Adrenal gland (tissue), 12 donors: ENCODE measurements around the gene UST. TPM values are rescaled to one million over a fixed set of nuclear protein-coding genes. Genes with fewer than 3 reads are reported as not detected.

Experiments used
- DNase-seq, 7 donors: peaks; one replicate each; pipeline ENCODE4 v3.0.0-alpha.2; 2019 to 2020
- H3K27ac ChIP-seq, 5 donors: fragments of 200-600 bp; sonication (generic) in 4 of 5; 1 replicate in 3 of 5; 2 replicates in 2 of 5; pipeline versions ENCODE4 v1.5.1 to v1.8.0; 2016 to 2020; ENCODE audit warnings: mild to moderate bottlenecking in 1 of 5
- H3K27me3 ChIP-seq: fragments of 200-600 bp; 2 replicates; pipeline ENCODE4 v1.8.0; 2021
- H3K36me3 ChIP-seq, 2 donors: fragments of 200-600 bp; replicated peaks in 1 of 2; 1 replicate in 1 of 2; 2 replicates in 1 of 2; pipeline versions ENCODE4 v1.5.1 to v1.8.0; 2018 to 2022
- H3K4me1 ChIP-seq, 2 donors: fragments of 200-600 bp; replicated peaks in 1 of 2; 1 replicate in 1 of 2; 2 replicates in 1 of 2; pipeline versions ENCODE4 v1.5.1 to v1.8.0; 2018 to 2021
- H3K4me3 ChIP-seq, 4 donors: fragments of 200-600 bp; sonication (generic) in 3 of 4; one replicate each; pipeline ENCODE4 v1.5.1; 2016 to 2018
- H3K9me3 ChIP-seq, 3 donors: fragments of 200-600 bp; sonication (generic) in 1 of 3; replicated peaks in 1 of 3; 1 replicate in 2 of 3; 2 replicates in 1 of 3; pipeline versions ENCODE4 v1.5.1 to v1.8.0; 2016 to 2021
- CTCF ChIP-seq, 6 experiments: fragments of 450-650 bp in 4 of 6; fragments of 200-600 bp in 2 of 6; sonication (generic) in 1 of 6; IDR thresholded peaks; 1 replicate in 5 of 6; 2 replicates in 1 of 6; pipeline versions ENCODE4 v1.5.1 to v1.8.0; 2016 to 2021; ENCODE audit warnings: antibody characterized with exemption in 6 of 6, mild to moderate bottlenecking in 2 of 6, moderate library complexity in 1 of 6
- POLR2A ChIP-seq, 2 donors: fragments of 450-650 bp; IDR thresholded peaks; one replicate each; pipeline ENCODE4 v1.6.1; 2017; ENCODE audit warnings: antibody characterized with exemption in 2 of 2, mild to moderate bottlenecking in 2 of 2, moderate library complexity in 1 of 2
- WGBS, 4 donors: extraction: QIAGEN DNeasy Blood & Tissue Kit in 2 of 4; methylation state at CpG; one replicate each; pipeline versions ENCODE4 v1.1.5 to v1.1.7; 2013 to 2017; 5-methylcytosine and 5-hydroxymethylcytosine counted together
- intact Hi-C, 2 donors: fragments of 100-400 bp; cut with DNase I; formaldehyde crosslinking; loops; one replicate each; pipeline versions ENCODE4 v1.14.1 to v1.15.0; 2022 to 2023
- polyA plus RNA-seq, 3 donors: library from polyadenylated mRNA; stranded (reverse); fragments of 200-250 nt in 2 of 3; fragments of 350-450 nt in 1 of 3; fragmentation: Illumina TruSeq in 1 of 3; extraction: RNeasy Lipid Tissue Mini Kit (QIAGEN cat#74804) in 1 of 3; gene quantifications; one replicate each; pipeline ENCODE4 v1.2.3, GENCODE V29; 2013 to 2014
- total RNA-seq, 9 donors: library from RNA; depleted of rRNA in 4 of 9; stranded (reverse); fragments of >200 nt in 4 of 9; fragments of 120-200 nt in 1 of 9; fragmentation: NEBNext Ultra II Directional in 1 of 9; extraction: Animal tissue kit (Norgen Biotek cat#: 25700) in 1 of 9; gene quantifications; one replicate each; pipeline versions ENCODE4 v1.1.0 to v1.2.4, GENCODE V29; 2013 to 2023
- donor health status: healthy with polysubstance abuse.
- donor health status: Bipolar disorder and iron deficiency.
- donor health status: DM: yes; HTN: yes; CAD: no.
- donor health status: DM: no; HTN: no; CAD: no.
- donor health status: DM: no; HTN: no; CAD: no.
- donor health status: DM: yes; HTN: yes; CAD: no.

The UST gene
- total and polyA plus RNA-seq, 12 donors: 5.9 to 37.4 (median 18.3) TPM

- peaks cover 22% of the 10 kb centered on the region in 2 donors for H3K4me1 ChIP-seq
- intact Hi-C loops: no loop called here
- peaks cover 0 to 12% (median 6%) of the 10 kb centered on the region in 3 donors for H3K9me3 ChIP-seq
- no peaks in the 10 kb centered on the region for H3K36me3 ChIP-seq
- H3K4me3 ChIP-seq: no peak overlapping the region
- H3K27me3 ChIP-seq: no peaks in the 10 kb centered on the region
- 19 to 26% (median 22%) methylated on average over 2 of the region's 2 CpGs for WGBS, 4 donors
- TF ChIP-seq POLR2A (IDR thresholded peaks at IDR 0.05) (no peak), CTCF (IDR thresholded peaks at IDR 0.05) (no peak)
- no peak overlapping the region for H3K27ac ChIP-seq
- DNase-seq: peak in 1 of 7 donors; percentile 27
Observed at GRCh38 chr6:149094934-149095351, 348.1 kb downstream of the UST start.

GRCh38 chr6:149095842-149096241, 349.0 kb downstream of the UST start:
- Histone ChIP-seq H3K4me1 (peaks cover 22% of the 10 kb centered on the region in 2 donors), H3K36me3 (no peaks in the 10 kb centered on the region), H3K4me3 (no peak overlapping the region), H3K27ac (no peak overlapping the region), H3K27me3 (no peaks in the 10 kb centered on the region), H3K9me3 (peaks cover 0 to 12% (median 6%) of the 10 kb centered on the region in 3 donors)
- TF ChIP-seq CTCF (IDR thresholded peaks at IDR 0.05) (no peak), POLR2A (IDR thresholded peaks at IDR 0.05) (no peak)
- intact Hi-C loops: no loop called here
- DNase-seq: no peak
- 21 to 60% (median 39%) methylated on average over 1 of the region's 1 CpG for WGBS, 4 donors

GRCh38 chr6:149097794-149098193, 351.0 kb downstream of the UST start:
- intact Hi-C loops: no loop called here
- TF ChIP-seq POLR2A (IDR thresholded peaks at IDR 0.05) (no peak), CTCF (IDR thresholded peaks at IDR 0.05) (no peak)
- 88 to 92% (median 90%) methylated on average over 2 of the region's 2 CpGs for WGBS, 4 donors
- H3K9me3 ChIP-seq: peaks cover 0 to 12% (median 6%) of the 10 kb centered on the region in 3 donors
- H3K4me1 ChIP-seq: peaks cover 22% of the 10 kb centered on the region in 2 donors
- no peak overlapping the region for H3K27ac ChIP-seq
- no peak for DNase-seq
- no peaks in the 10 kb centered on the region for H3K36me3 ChIP-seq
- no peak overlapping the region for H3K4me3 ChIP-seq
- no peaks in the 10 kb centered on the region for H3K27me3 ChIP-seq

GRCh38 chr6:149098700-149099276, 352.0 kb downstream of the UST start:
- H3K9me3 ChIP-seq: peaks cover 0 to 12% (median 6%) of the 10 kb centered on the region in 3 donors
- TF ChIP-seq POLR2A (IDR thresholded peaks at IDR 0.05): no peak
- no peak for TF ChIP-seq CTCF (IDR thresholded peaks at IDR 0.05)
- no peaks in the 10 kb centered on the region for H3K27me3 ChIP-seq
- no peak for DNase-seq
- WGBS, 4 donors: 81 to 87% (median 85%) methylated on average over 4 of the region's 4 CpGs
- no peak overlapping the region for H3K27ac ChIP-seq
- no peak overlapping the region for H3K4me3 ChIP-seq
- peaks cover 19 to 20% of the 10 kb centered on the region in 2 donors for H3K4me1 ChIP-seq
- no peaks in the 10 kb centered on the region for H3K36me3 ChIP-seq
- intact Hi-C loops: no loop called here
